Mucosa of descending colon (tissue), 3 donors: ENCODE measurements around the gene ABLIM3. TPM values are rescaled to one million over a fixed set of nuclear protein-coding genes. Genes with fewer than 3 reads are reported as not detected.

Source experiments
- ATAC-seq: fragments of 200-7000 bp; cut with Tn5 transposase; one replicate; pipeline ENCODE4 v1.9.1; 2020; ENCODE audit warnings: mild to moderate bottlenecking, moderate library complexity
- DNase-seq, 3 donors: peaks; one replicate each; pipeline ENCODE4 v3.0.0-alpha.2; 2020
- H3K36me3 ChIP-seq: fragments of 200-600 bp; one replicate; pipeline ENCODE4 v1.8.0; 2021; ENCODE audit warnings: low read depth, mild to moderate bottlenecking
- H3K4me1 ChIP-seq: fragments of 200-600 bp; one replicate; pipeline ENCODE4 v1.8.0; 2021; ENCODE audit warnings: low read depth, mild to moderate bottlenecking
- H3K4me3 ChIP-seq: fragments of 200-600 bp; one replicate; pipeline ENCODE4 v1.8.0; 2021; ENCODE audit warnings: mild to moderate bottlenecking
- H3K9me3 ChIP-seq: fragments of 200-600 bp; one replicate; pipeline ENCODE4 v1.8.0; 2021; ENCODE audit warnings: mild to moderate bottlenecking
- intact Hi-C, 2 donors: fragments of 100-400 bp; cut with DNase I in 1 of 2; cut with micrococcal nuclease in 1 of 2; formaldehyde crosslinking; loops; one replicate each; pipeline versions ENCODE4 v1.11.0 to v1.11.1; 2022; cut with DNase I, micrococcal nuclease
- total RNA-seq, 3 donors: library from RNA; stranded (reverse); fragmentation: NEBNext Ultra II Directional in 2 of 3; extraction: Animal tissue kit (Norgen Biotek cat#: 25700) in 2 of 3; gene quantifications; one replicate each; pipeline versions ENCODE4 v1.2.1 to v1.2.4, GENCODE V29; 2021 to 2023
- TF ChIP-seq, protein P1 (sequence below): fragments of 200-600 bp; IDR thresholded peaks from one replicate; pipeline ENCODE4 v1.8.0; 2022; ENCODE audit warnings: antibody characterized with exemption, mild to moderate bottlenecking
- donor health status: DM: no; HTN: no; CAD: no; lungs with moderate emphysema.
- donor health status: DM: no; HTN: no; CAD: no.
- donor health status: DM: no; HTN: yes; CAD: no.

ABLIM3 gene
- total RNA-seq, 3 donors from 2014 or later: 4.1 to 12.4 (median 7.4) TPM

DNA sequence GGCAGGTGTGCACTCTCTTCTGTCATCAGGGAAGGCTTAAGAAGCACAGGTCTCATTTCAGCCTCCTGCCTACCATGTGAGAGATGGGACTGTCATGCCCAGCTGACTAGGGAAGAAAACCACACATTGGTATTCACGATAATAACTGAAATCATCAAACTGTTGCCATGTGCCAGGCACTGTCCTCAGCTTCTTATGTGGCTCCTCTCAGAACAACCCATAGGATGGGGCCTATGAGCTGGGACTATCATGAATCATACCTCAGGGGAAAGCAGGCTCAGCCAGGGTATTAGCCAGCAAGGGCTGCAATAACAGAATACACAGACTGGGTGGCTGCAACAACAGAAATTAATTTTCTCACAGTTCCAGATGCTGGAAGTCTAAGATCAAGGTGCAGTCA is 133.6 kb downstream of the ABLIM3 start:
- H3K9me3 ChIP-seq: no peaks in the 10 kb centered on the region
- no peaks in the 10 kb centered on the region for H3K4me1 ChIP-seq
- intact Hi-C loops: no loop called here
- no peak overlapping the region for H3K4me3 ChIP-seq
- DNase-seq (no peak), ATAC-seq (no peak)
- no peaks in the 10 kb centered on the region for H3K36me3 ChIP-seq
- TF ChIP-seq, protein P1, sequence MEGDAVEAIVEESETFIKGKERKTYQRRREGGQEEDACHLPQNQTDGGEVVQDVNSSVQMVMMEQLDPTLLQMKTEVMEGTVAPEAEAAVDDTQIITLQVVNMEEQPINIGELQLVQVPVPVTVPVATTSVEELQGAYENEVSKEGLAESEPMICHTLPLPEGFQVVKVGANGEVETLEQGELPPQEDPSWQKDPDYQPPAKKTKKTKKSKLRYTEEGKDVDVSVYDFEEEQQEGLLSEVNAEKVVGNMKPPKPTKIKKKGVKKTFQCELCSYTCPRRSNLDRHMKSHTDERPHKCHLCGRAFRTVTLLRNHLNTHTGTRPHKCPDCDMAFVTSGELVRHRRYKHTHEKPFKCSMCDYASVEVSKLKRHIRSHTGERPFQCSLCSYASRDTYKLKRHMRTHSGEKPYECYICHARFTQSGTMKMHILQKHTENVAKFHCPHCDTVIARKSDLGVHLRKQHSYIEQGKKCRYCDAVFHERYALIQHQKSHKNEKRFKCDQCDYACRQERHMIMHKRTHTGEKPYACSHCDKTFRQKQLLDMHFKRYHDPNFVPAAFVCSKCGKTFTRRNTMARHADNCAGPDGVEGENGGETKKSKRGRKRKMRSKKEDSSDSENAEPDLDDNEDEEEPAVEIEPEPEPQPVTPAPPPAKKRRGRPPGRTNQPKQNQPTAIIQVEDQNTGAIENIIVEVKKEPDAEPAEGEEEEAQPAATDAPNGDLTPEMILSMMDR: no peak

DNA sequence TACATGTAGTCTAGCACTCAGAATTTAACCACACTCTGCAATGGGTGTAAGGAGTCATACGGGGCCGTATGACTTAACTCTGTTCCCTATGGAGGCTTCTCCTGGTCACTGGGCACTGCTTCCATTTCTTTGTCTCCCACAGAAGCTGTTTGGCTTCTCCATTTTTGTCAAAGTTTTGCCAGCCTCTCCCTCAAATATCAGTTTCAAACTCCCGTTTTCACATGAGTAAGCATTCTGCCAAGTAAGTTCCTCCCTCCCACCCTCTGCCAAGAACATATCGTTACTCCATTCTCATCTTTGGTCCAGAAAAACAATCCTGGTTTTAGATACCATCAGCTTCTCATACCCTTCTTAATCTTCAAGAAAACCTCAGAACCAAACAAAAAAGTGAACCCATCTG is 136.5 kb downstream of the ABLIM3 start:
- Histone ChIP-seq H3K36me3 (no peaks in the 10 kb centered on the region), H3K9me3 (no peaks in the 10 kb centered on the region), H3K4me3 (no peak overlapping the region), H3K4me1 (no peaks in the 10 kb centered on the region)
- intact Hi-C loops: no loop called here
- TF ChIP-seq, protein P1: no peak
- ATAC-seq (no peak), DNase-seq (no peak)

DNA sequence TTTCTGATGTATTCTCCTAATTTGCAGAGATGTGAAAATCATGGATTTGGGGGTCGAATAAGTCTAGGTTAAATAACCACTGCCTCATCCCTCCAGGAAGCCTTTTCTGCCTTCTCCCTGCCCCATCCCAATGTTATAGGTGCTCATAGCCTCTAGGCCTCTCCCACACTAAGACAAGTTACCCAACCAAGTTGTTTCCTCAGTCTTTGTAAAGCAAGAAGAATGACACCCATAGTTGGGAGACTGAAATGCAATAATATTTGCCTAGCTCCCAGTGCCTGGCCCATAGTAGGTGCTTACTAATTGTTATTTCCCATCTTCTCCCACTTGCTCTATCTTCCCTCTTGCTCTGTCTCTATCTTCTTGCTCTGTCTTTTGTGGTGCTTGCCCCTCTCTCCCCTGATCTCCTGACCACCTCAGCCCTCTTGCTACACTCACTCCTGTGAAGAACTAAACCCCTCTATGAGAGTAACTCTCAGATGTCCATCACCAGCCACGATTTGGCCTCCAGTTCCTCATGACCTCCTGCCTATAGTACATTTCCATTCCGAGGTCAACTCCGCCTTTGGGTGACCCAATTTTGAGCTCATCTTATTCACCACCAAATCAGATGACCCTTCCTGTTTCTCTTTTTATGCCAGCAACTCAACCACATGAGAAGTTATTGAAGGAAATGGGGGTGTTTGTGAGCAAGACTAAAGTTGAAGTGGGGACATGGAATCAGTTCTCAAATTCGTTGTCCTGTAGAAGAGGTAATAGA is 137.3 kb downstream of the ABLIM3 start:
- no peak for ATAC-seq

DNA sequence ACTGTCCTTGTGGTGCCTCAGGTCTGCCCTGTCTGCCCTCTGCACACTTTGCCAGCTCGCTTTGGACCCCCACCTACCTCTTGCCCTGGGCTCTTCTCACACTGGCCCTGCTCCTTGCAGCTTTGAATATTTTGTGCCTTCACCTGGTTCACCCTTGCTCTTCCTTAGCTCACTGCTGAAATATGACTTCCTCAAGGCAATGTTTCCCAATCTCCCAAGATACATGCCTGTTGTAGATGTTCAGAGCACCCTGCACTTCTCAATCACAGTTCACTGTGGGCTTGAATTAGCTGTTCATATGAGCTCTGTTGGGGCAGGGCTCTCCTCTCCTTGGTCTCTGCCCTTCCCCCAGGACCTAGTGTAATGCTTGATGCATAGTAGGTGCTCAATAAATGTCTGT is 138.4 kb downstream of the ABLIM3 start:
- no peaks in the 10 kb centered on the region for H3K9me3 ChIP-seq

More for the DNA sequence above, 137.3 kb downstream of the ABLIM3 start:
- Histone ChIP-seq H3K4me1 (no peaks in the 10 kb centered on the region), H3K9me3 (no peaks in the 10 kb centered on the region), H3K4me3 (no peak overlapping the region), H3K36me3 (no peaks in the 10 kb centered on the region)
- TF ChIP-seq, protein P1: no peak
- no peak for DNase-seq
- intact Hi-C loops: no loop called here

DNA sequence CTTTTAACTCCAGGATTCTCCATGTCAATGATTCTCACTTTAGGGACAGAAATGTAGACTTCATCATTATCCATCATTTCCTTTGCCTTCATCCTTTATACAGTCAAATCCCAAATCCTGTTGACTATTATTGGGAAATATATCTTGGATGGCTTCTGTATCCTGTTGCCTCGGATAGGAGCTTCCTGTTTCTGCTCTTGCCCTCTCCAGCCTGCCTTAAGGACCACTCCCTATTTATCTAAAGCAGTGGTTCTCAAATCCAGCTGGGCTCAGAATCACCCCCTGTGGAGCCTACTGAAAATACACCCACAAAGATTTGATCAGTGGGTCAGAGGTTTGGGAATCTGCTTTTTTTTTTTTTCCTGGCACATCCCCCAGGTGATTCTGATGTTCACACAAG is 138.8 kb downstream of the ABLIM3 start:
- no peak for DNase-seq
- no peak for ATAC-seq

More for the DNA sequence above, 138.4 kb downstream of the ABLIM3 start:
- intact Hi-C loops: no loop called here
- no peaks in the 10 kb centered on the region for H3K4me1 ChIP-seq
- H3K4me3 ChIP-seq: no peak overlapping the region
- DNase-seq (no peak), ATAC-seq (no peak)
- H3K36me3 ChIP-seq: no peaks in the 10 kb centered on the region
- TF ChIP-seq, protein P1: no peak

More for the DNA sequence above, 138.8 kb downstream of the ABLIM3 start:
- Histone ChIP-seq H3K9me3 (no peaks in the 10 kb centered on the region), H3K4me3 (no peak overlapping the region), H3K4me1 (no peaks in the 10 kb centered on the region), H3K36me3 (no peaks in the 10 kb centered on the region)
- TF ChIP-seq, protein P1: no peak
- intact Hi-C loops: no loop called here
